Muscle of back (tissue), 11 donors: Measurements from ENCODE around the gene EPB41L2. TPM values are rescaled to one million over a fixed set of nuclear protein-coding genes. Genes with fewer than 3 reads are reported as not detected.
A peak's percentile ranks its signal among the peaks of the same experiment; 100 is the strongest.

Experiments used
- DNase-seq, 3 donors: peaks; one replicate each; pipeline versions ENCODE4 v3.0.0 to v3.0.0-alpha.2; 2013
- polyA plus RNA-seq, 10 donors: library from polyadenylated mRNA; unstranded; fragments of 120-200 nt; gene quantifications; one replicate each; pipeline ENCODE4 v1.2.1, GENCODE V29; 2013; ENCODE audit not compliant: insufficient read length in 10 of 10

The EPB41L2 gene
- polyA plus RNA-seq, 10 donors: 143 to 283 (median 193) TPM

- DNase-seq: no peak
Measured at GRCh38 chr6:130841128-130841728, 221.8 kb downstream of the EPB41L2 start.

- DNase-seq: no peak
Measured at GRCh38 chr6:130840050-130840449, 223.0 kb downstream of the EPB41L2 start.

GRCh38 chr6:130839379-130839778 lies 223.7 kb downstream of the EPB41L2 start:
- DNase-seq: no peak

GRCh38 chr6:130838951-130839350 lies 224.1 kb downstream of the EPB41L2 start:
- no peak for DNase-seq

- DNase-seq: no peak
Measured at GRCh38 chr6:130838250-130838860, 224.7 kb downstream of the EPB41L2 start.

GRCh38 chr6:130837067-130837466 lies 226.0 kb downstream of the EPB41L2 start:
- DNase-seq: no peak

GRCh38 chr6:130836055-130836640 lies 226.9 kb downstream of the EPB41L2 start:
- peak in 1 of 3 donors; percentile 36 for DNase-seq

- no peak for DNase-seq
Measured at GRCh38 chr6:130834482-130835251, 228.4 kb downstream of the EPB41L2 start.

GRCh38 chr6:130833569-130833968 lies 229.5 kb downstream of the EPB41L2 start:
- DNase-seq: no peak

GRCh38 chr6:130831607-130832006 lies 231.4 kb downstream of the EPB41L2 start:
- no peak for DNase-seq

GRCh38 chr6:130829333-130829910 lies 233.6 kb downstream of the EPB41L2 start:
- DNase-seq: no peak

- no peak for DNase-seq
Measured at GRCh38 chr6:130827247-130828149, 235.5 kb downstream of the EPB41L2 start, which contains the start of gene SMLR1. TSS of gene SMLR1 (plus strand) at chr6:130827406. CDS start at chr6:130827414, 8 bp downstream.

GRCh38 chr6:130826442-130827246 lies 236.4 kb downstream of the EPB41L2 start:
- DNase-seq: no peak

GRCh38 chr6:130825772-130826441 lies 237.1 kb downstream of the EPB41L2 start:
- no peak for DNase-seq

GRCh38 chr6:130824978-130825694 lies 237.9 kb downstream of the EPB41L2 start:
- DNase-seq: no peak

- DNase-seq: no peak
Measured at GRCh38 chr6:130822736-130823135, 240.3 kb downstream of the EPB41L2 start.

- no peak for DNase-seq
Measured at GRCh38 chr6:130815200-130816071, 247.6 kb downstream of the EPB41L2 start.

- DNase-seq: no peak
Measured at GRCh38 chr6:130814506-130814905, 248.5 kb downstream of the EPB41L2 start.
